Right lobe of liver (tissue), 6 donors: ENCODE results near the gene GRAMD4. TPM values are rescaled to one million over a fixed set of nuclear protein-coding genes. Genes with fewer than 3 reads are reported as not detected.

Source experiments
- ATAC-seq, 4 donors: fragments of 200-7000 bp; cut with Tn5 transposase; one replicate each; pipeline ENCODE4 v1.9.1; 2020; ENCODE audit warnings: mild to moderate bottlenecking in 4 of 4, moderate library complexity in 4 of 4
- DNase-seq, 3 donors: peaks; one replicate each; pipeline ENCODE4 v3.0.0-alpha.2; 2020
- H3K27ac ChIP-seq, 3 donors: fragments of 200-600 bp; one replicate each; pipeline ENCODE4 v1.8.0; 2022
- H3K27me3 ChIP-seq, 2 donors: fragments of 200-600 bp; one replicate each; pipeline ENCODE4 v1.8.0; 2022
- H3K36me3 ChIP-seq, 4 donors: fragments of 200-600 bp; sonication (generic) in 1 of 4; one replicate each; pipeline versions ENCODE4 v1.5.1 to v1.8.0; 2017 to 2022; ENCODE audit warnings: control low read depth in 1 of 4
- H3K4me1 ChIP-seq, 4 donors: fragments of 200-600 bp; sonication (generic) in 1 of 4; one replicate each; pipeline versions ENCODE4 v1.5.1 to v1.8.0; 2017 to 2022; ENCODE audit warnings: control low read depth in 1 of 4
- H3K4me3 ChIP-seq, 3 donors: fragments of 200-600 bp; one replicate each; pipeline ENCODE4 v1.8.0; 2022
- H3K9me3 ChIP-seq, 4 donors: fragments of 200-600 bp; sonication (generic) in 1 of 4; one replicate each; pipeline versions ENCODE4 v1.5.1 to v1.8.0; 2017 to 2022; ENCODE audit warnings: control low read depth in 1 of 4
- POLR2A ChIP-seq: fragments of 450-650 bp; IDR thresholded peaks from one replicate; pipeline ENCODE4 v1.6.1; 2017; ENCODE audit warnings: antibody characterized with exemption, mild to moderate bottlenecking
- WGBS: methylation state at CpG from one replicate; pipeline ENCODE4 v1.1.6; 2018; ENCODE audit warnings: low coverage, low lambda C conversion rate; ENCODE audit not compliant: insufficient coverage; ENCODE audit errors: missing lambda C conversion rate; 5-methylcytosine and 5-hydroxymethylcytosine counted together
- intact Hi-C, 2 donors: fragments of 100-400 bp; cut with DNase I; formaldehyde crosslinking; loops; one replicate each; pipeline versions ENCODE4 v1.11.2 to v1.14.1; 2022
- total RNA-seq, 6 experiments: library from RNA; depleted of rRNA in 2 of 6; stranded (reverse); fragments of >200 nt in 2 of 6; fragmentation: NEBNext Ultra II Directional in 3 of 6; extraction: Animal tissue kit (Norgen Biotek cat#: 25700) in 3 of 6; gene quantifications; one replicate each; pipeline versions ENCODE4 v1.1.0 to v1.2.4, GENCODE V29; 2016 to 2023
- TF ChIP-seq, protein P1 (sequence below), 4 donors: fragments of 200-600 bp in 3 of 4; fragments of 450-650 bp in 1 of 4; IDR thresholded peaks; one replicate each; pipeline versions ENCODE4 v1.5.1 to v1.8.0; 2016 to 2022; ENCODE audit warnings: antibody characterized with exemption in 4 of 4, mild to moderate bottlenecking in 2 of 4
- donor health status: DM: no; HTN: yes; CAD: no.
- donor health status: DM: no; HTN: no; CAD: no.
- donor health status: DM: no; HTN: no; CAD: no.
- donor health status: DM: no; HTN: yes; CAD: no.
- donor health status: DM: no; HTN: yes; CAD: no.

The GRAMD4 gene
- total RNA-seq, 6 experiments from 2014 or later = 29.7 to 72.0 (median 34.8) TPM

GRCh38 chr22:46576556-46577367 is 43.4 kb upstream of the GRAMD4 start:
- WGBS = no CpG with 5 or more reads among the region's 142 CpGs
- no peak for TF ChIP-seq POLR2A
- TF ChIP-seq, protein P1, sequence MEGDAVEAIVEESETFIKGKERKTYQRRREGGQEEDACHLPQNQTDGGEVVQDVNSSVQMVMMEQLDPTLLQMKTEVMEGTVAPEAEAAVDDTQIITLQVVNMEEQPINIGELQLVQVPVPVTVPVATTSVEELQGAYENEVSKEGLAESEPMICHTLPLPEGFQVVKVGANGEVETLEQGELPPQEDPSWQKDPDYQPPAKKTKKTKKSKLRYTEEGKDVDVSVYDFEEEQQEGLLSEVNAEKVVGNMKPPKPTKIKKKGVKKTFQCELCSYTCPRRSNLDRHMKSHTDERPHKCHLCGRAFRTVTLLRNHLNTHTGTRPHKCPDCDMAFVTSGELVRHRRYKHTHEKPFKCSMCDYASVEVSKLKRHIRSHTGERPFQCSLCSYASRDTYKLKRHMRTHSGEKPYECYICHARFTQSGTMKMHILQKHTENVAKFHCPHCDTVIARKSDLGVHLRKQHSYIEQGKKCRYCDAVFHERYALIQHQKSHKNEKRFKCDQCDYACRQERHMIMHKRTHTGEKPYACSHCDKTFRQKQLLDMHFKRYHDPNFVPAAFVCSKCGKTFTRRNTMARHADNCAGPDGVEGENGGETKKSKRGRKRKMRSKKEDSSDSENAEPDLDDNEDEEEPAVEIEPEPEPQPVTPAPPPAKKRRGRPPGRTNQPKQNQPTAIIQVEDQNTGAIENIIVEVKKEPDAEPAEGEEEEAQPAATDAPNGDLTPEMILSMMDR (IDR thresholded peaks at IDR 0.05) = no peak

GRCh38 chr22:46577368-46578249 is 42.6 kb upstream of the GRAMD4 start:
- no peak for TF ChIP-seq POLR2A
- TF ChIP-seq, protein P1 (IDR thresholded peaks at IDR 0.05) = no peak
- ATAC-seq (peak in 2 of 4 donors; percentile 2), DNase-seq (peak; percentile 35 to 63 (median 59))
- Histone ChIP-seq H3K27me3 (no peaks in the 10 kb centered on the region), H3K4me1 (peaks cover 0 to 68% (median 29%) of the 10 kb centered on the region in 4 donors), H3K4me3 (peak overlapping the region; percentile 51 to 66 (median 62)), H3K9me3 (no peaks in the 10 kb centered on the region), H3K36me3 (no peaks in the 10 kb centered on the region), H3K27ac (peak overlapping the region; percentile 40 to 70 (median 53))
- 4% methylated on average over 11 of the region's 65 CpGs for WGBS
- intact Hi-C loops = loop anchor here in 1 of 2 donors (10.0 kb wide), 1 partner anchor 77 kb away; no protein-coding TSS in a partner anchor

More at GRCh38 chr22:46576556-46577367, 43.4 kb upstream of the GRAMD4 start:
- no peaks in the 10 kb centered on the region for H3K36me3 ChIP-seq
- peak; percentile 64 to 69 (median 66) for DNase-seq
- intact Hi-C loops = loop anchor here in 1 of 2 donors (10.0 kb wide), 1 partner anchor 78 kb away; no protein-coding TSS in a partner anchor
- H3K27me3 ChIP-seq = no peaks in the 10 kb centered on the region
- ATAC-seq = peak; percentile 13 to 44 (median 41)
- H3K4me1 ChIP-seq = peaks cover 0 to 61% (median 26%) of the 10 kb centered on the region in 4 donors
- H3K4me3 ChIP-seq = peak overlapping the region; percentile 51 to 66 (median 62)
- no peaks in the 10 kb centered on the region for H3K9me3 ChIP-seq
- peak overlapping the region in 2 of 3 donors; percentile 53 to 70 for H3K27ac ChIP-seq

GRCh38 chr22:46578251-46578823 is 41.8 kb upstream of the GRAMD4 start:
- Histone ChIP-seq H3K36me3 (no peaks in the 10 kb centered on the region), H3K4me1 (peaks cover 0 to 68% (median 30%) of the 10 kb centered on the region in 4 donors), H3K4me3 (peak overlapping the region; percentile 51 to 66 (median 62)), H3K27ac (peak overlapping the region; percentile 40 to 70 (median 53)), H3K9me3 (no peaks in the 10 kb centered on the region), H3K27me3 (no peaks in the 10 kb centered on the region)
- peak; percentile 22 for TF ChIP-seq POLR2A
- TF ChIP-seq, protein P1 (IDR thresholded peaks at IDR 0.05) = no peak
- DNase-seq (peak; percentile 40 to 65 (median 63)), ATAC-seq (peak; percentile 8 to 47 (median 24))
- intact Hi-C loops = loop anchor here in 1 of 2 donors (10.0 kb wide), 1 partner anchor 76 kb away; no protein-coding TSS in a partner anchor
- 0% methylated on average over 1 of the region's 9 CpGs for WGBS
